Lower leg skin (tissue), 4 donors: ENCODE data around the gene SDC4. TPM values are rescaled to one million over a fixed set of nuclear protein-coding genes. Genes with fewer than 3 reads are reported as not detected.

ENCODE experiments used
- DNase-seq, 2 donors: peaks; one replicate each; pipeline ENCODE4 v3.0.0-alpha.2; 2019; ENCODE audit warnings: low spot score in 2 of 2
- H3K4me3 ChIP-seq: fragments of 200-600 bp; sonication (generic); 2 replicates; pipeline ENCODE4 v1.5.1; 2017; ENCODE audit warnings: mild to moderate bottlenecking, low read depth; ENCODE audit not compliant: poor library complexity, severe bottlenecking
- POLR2A ChIP-seq, 2 donors: fragments of 450-650 bp; IDR thresholded peaks; one replicate each; pipeline ENCODE4 v1.6.1; 2016 to 2017; ENCODE audit warnings: antibody characterized with exemption in 2 of 2, mild to moderate bottlenecking in 1 of 2, moderate library complexity in 1 of 2
- WGBS, 2 donors: methylation state at CpG; one replicate each; pipeline ENCODE4 v1.1.5; 2018; 5-methylcytosine and 5-hydroxymethylcytosine counted together
- intact Hi-C: fragments of 100-400 bp; cut with DNase I; formaldehyde crosslinking; loops from one replicate; pipeline ENCODE4 v1.15.0; 2023; ENCODE audit warnings: low total_unique reads
- total RNA-seq, 4 donors: library from RNA; depleted of rRNA; stranded (reverse); fragments of >200 nt; gene quantifications; one replicate each; pipeline ENCODE4 v1.1.0, GENCODE V29; 2016
- TF ChIP-seq, protein P1 (sequence below), 3 donors: fragments of 450-650 bp; IDR thresholded peaks; one replicate each; pipeline ENCODE4 v1.5.1; 2016; ENCODE audit warnings: antibody characterized with exemption in 3 of 3, mild to moderate bottlenecking in 3 of 3, moderate library complexity in 2 of 3

SDC4 gene
- total RNA-seq, 4 donors from 2014 or later, result 226 to 317 (median 278) TPM

DNA sequence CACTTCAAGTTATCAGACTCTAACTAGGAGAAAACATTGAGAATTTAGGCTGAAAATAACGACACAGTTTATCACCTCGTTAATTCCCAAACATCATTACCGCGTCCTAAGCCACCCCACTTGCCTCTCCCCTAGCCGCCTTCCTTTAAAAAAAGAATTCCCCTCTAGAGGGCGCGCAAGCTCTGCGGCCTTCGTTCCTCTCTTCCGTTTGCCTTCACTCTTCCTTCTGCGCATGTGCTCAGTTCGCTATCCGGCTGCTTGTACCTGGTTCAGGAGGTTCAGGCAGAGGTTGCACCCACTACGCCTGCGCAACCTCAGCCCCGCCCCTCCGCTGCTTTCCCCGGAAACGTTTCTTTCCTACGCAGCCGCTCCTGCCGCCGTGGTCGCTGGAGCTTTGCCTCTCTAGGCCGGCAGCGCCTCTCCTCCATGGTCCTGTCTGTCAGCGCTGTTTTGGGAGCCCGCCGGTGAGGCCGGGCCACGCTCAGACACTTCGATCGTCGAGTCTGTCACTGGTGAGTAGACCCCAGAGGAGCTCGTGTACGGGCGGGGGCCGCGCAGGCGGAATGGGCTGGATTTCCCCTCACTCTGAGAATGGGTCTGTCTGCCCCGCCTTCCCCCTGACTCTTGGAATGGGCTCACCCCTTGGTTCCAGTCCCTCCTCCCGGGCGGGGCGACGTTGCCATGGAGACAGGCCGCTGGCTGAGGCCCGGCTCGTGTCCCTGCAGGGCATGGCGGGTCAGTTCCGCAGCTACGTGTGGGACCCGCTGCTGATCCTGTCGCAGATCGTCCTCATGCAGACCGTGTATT, 14.8 kb upstream of the SDC4 start, which contains the start of gene SYS1:
TSS of gene SYS1 (plus strand) at position 353 of the 807 bp plus-strand sequence. CDS start at position 729, 376 bp downstream.
- H3K4me3 ChIP-seq, result peak within 1 kb of the TSS; percentile 48
- no peak for TF ChIP-seq POLR2A (IDR thresholded peaks at IDR 0.05)
- TF ChIP-seq, protein P1, sequence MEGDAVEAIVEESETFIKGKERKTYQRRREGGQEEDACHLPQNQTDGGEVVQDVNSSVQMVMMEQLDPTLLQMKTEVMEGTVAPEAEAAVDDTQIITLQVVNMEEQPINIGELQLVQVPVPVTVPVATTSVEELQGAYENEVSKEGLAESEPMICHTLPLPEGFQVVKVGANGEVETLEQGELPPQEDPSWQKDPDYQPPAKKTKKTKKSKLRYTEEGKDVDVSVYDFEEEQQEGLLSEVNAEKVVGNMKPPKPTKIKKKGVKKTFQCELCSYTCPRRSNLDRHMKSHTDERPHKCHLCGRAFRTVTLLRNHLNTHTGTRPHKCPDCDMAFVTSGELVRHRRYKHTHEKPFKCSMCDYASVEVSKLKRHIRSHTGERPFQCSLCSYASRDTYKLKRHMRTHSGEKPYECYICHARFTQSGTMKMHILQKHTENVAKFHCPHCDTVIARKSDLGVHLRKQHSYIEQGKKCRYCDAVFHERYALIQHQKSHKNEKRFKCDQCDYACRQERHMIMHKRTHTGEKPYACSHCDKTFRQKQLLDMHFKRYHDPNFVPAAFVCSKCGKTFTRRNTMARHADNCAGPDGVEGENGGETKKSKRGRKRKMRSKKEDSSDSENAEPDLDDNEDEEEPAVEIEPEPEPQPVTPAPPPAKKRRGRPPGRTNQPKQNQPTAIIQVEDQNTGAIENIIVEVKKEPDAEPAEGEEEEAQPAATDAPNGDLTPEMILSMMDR (IDR thresholded peaks at IDR 0.05), result peak in 1 of 3 donors; percentile 28
- intact Hi-C loops, result no loop called here
- WGBS, 2 donors, result 0 to 1% methylated on average over 45 of the region's 55 CpGs
- peak; percentile 97 to 99 for DNase-seq

GRCh38 chr20:45361793-45362192, 13.6 kb upstream of the SDC4 start:
- intact Hi-C loops, result no loop called here
- TF ChIP-seq POLR2A (IDR thresholded peaks at IDR 0.05), result no peak
- TF ChIP-seq, protein P1 (IDR thresholded peaks at IDR 0.05), result no peak
- no peak for DNase-seq
- WGBS, 2 donors, result 76 to 82% methylated on average over 6 of the region's 6 CpGs
- no peak overlapping the region for H3K4me3 ChIP-seq

DNA sequence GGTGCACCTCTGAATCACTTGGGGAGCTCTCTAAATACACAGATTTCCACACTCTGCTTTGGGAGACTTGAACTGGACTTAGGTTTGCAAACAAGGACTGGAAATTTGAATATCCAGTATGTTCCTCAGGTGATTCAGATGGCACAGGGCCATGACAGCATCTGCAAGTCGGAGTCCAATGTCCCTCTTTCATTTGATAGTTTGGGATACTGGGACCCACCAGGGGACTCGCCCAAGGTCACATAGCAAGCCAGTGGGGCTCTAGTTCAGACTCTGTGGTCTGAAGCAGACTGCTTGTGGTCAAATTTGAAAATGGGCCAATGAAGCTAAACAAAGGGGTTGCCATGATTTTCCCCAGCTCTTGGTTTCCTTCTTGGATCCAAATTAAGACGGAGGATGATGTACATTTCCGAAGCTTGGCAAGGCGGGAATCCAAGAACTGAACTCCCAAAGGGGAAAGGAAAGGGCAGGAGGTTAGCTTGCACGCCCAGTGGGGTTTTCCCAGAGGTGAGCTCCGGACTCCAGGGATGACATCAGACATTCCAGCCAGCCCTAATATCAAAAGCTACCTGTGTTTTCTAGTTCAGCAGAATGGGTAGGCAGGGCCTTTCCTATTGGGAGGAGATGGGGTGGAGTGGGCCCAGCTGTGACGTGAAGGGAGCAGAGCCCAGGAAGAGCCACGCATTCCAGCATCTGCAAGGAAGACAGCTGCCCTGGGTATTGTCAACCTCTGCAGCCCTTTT, 11.4 kb upstream of the SDC4 start:
- no peak overlapping the region for H3K4me3 ChIP-seq

DNA sequence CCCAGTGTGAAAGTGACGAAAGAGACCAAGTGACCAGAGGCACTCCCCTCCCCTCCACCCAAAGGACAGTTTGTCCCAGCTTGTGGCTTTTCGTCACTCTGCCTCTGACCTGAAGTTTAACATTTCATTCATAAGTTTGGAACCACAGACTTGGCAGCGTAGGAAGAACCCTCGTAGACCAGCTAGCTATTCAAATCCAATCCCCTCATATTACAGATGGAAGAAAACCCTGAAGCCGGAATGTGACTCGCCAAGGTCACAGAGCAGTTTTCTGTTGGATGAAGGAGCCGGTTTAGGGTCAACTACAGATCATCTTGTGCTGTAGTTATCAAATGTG, 10.8 kb upstream of the SDC4 start:
- DNase-seq, result peak in 1 of 2 donors; percentile 87
- WGBS, 2 donors, result 72% methylated on average over 7 of the region's 7 CpGs
- intact Hi-C loops, result no loop called here
- TF ChIP-seq POLR2A (IDR thresholded peaks at IDR 0.05), result no peak
- TF ChIP-seq, protein P1 (IDR thresholded peaks at IDR 0.05), result no peak
- no peak overlapping the region for H3K4me3 ChIP-seq

More for the DNA sequence above, 11.4 kb upstream of the SDC4 start:
- peak in 1 of 2 donors; percentile 68 for DNase-seq
- 46 to 48% methylated on average over 9 of the region's 9 CpGs for WGBS, 2 donors
- intact Hi-C loops, result no loop called here
- TF ChIP-seq, protein P1 (IDR thresholded peaks at IDR 0.05), result no peak
- no peak for TF ChIP-seq POLR2A (IDR thresholded peaks at IDR 0.05)

- intact Hi-C loops, result no loop called here
- TF ChIP-seq, protein P1 (IDR thresholded peaks at IDR 0.05), result no peak
- no peak for TF ChIP-seq POLR2A (IDR thresholded peaks at IDR 0.05)
- no peak overlapping the region for H3K4me3 ChIP-seq
- DNase-seq, result peak; percentile 83 to 95
- WGBS, 2 donors, result 29 to 33% methylated on average over 10 of the region's 10 CpGs
These were observed 10.3 kb upstream of the SDC4 start for GRCh38 chr20:45358282-45359068.
